NAMALWA (cell line): ENCODE results near the gene PROZ.
A peak's percentile ranks its signal among the peaks of the same experiment; 100 is the strongest.
"Not testable (repeated sequence)": the region's sequence is repeated elsewhere in the genome, so short reads cannot be mapped to it uniquely, and the experiment has no call there.

Source experiments
- DNase-seq: peaks from one replicate; pipeline ENCODE4 v3.0.0-alpha.2; 2015; ENCODE audit warnings: low spot score

PROZ gene

GRCh38 chr13:113157929-113158747 lies at the start of gene PROZ:
TSS of gene PROZ (plus strand) at chr13:113158648. CDS start at chr13:113158661, 13 bp downstream.
- no peak for DNase-seq

- DNase-seq: peak; percentile 36
Observed at GRCh38 chr13:113109151-113110047, 49.0 kb upstream of the PROZ start.

GRCh38 chr13:113110048-113110851 lies 48.2 kb upstream of the PROZ start:
- DNase-seq: no peak

- DNase-seq: no peak
Observed at GRCh38 chr13:113110852-113111315, 47.6 kb upstream of the PROZ start.

GRCh38 chr13:113111821-113112220 lies 46.6 kb upstream of the PROZ start:
- not testable (repeated sequence) for DNase-seq

GRCh38 chr13:113112475-113112874 lies 46.0 kb upstream of the PROZ start:
- not testable (repeated sequence) for DNase-seq

GRCh38 chr13:113112893-113113845 lies 45.3 kb upstream of the PROZ start:
- peak; percentile 27 for DNase-seq

- no peak for DNase-seq
Observed at GRCh38 chr13:113113846-113114271, 44.6 kb upstream of the PROZ start.

GRCh38 chr13:113114511-113115362 lies 43.7 kb upstream of the PROZ start:
- DNase-seq: no peak

GRCh38 chr13:113115363-113116205 lies 42.9 kb upstream of the PROZ start:
- DNase-seq: no peak

- DNase-seq: no peak
Observed at GRCh38 chr13:113116206-113116800, 42.1 kb upstream of the PROZ start.

- DNase-seq: no peak
Observed at GRCh38 chr13:113116871-113117271, 41.6 kb upstream of the PROZ start.

- no peak for DNase-seq
Observed at GRCh38 chr13:113117335-113117872, 41.0 kb upstream of the PROZ start.

GRCh38 chr13:113117911-113118260 lies 40.6 kb upstream of the PROZ start:
- no peak for DNase-seq

- no peak for DNase-seq
Observed at GRCh38 chr13:113118261-113119021, 40.0 kb upstream of the PROZ start.

GRCh38 chr13:113119166-113119821 lies 39.2 kb upstream of the PROZ start:
- DNase-seq: no peak

GRCh38 chr13:113119822-113120189 lies 38.6 kb upstream of the PROZ start:
- DNase-seq: no peak
